ENCODE measurements around the gene VTI1B. TPM values are rescaled to one million over a fixed set of nuclear protein-coding genes. Genes with fewer than 3 reads are reported as not detected.

VTI1B gene
- total RNA-seq (2022) (102 and 117 TPM in 2 replicates), Bru-seq, nascent RNA (percentile 81 among the genes with signal in this experiment), BruChase-seq, experiment 1, labeled RNA remaining after a 2-hour chase (percentile 90 among the genes with signal in this experiment), BruChase-seq, experiment 2, labeled RNA remaining after a 6-hour chase (percentile 96 among the genes with signal in this experiment)
- long read RNA-seq, full-length matches to known transcripts, result 136 of 152 reads
- long read RNA-seq, partial matches to known transcripts, result 2 of 152 reads
- long read RNA-seq, other reads (novel, unspliced or antisense), result 14 of 152 reads

- Mint-ChIP-seq H3K27ac (ENCODE audit: unreplicated experiment) (peak within 1 kb of the TSS; percentile 85), H3K27me3 (ENCODE audit: insufficient read depth, unreplicated experiment) (no peaks in the 10 kb centered on the region), H3K4me1 (ENCODE audit: low read depth, unreplicated experiment) (peaks cover 15% of the 10 kb centered on the region), H3K9me3 (ENCODE audit: unreplicated experiment) (no peaks in the 10 kb centered on the region), H3K36me3 (ENCODE audit: insufficient read depth, unreplicated experiment) (peaks cover 33% of the 10 kb centered on the region), H3K4me3 (ENCODE audit: unreplicated experiment) (peak within 1 kb of the TSS; percentile 91)
- TF ChIP-seq, protein P1, sequence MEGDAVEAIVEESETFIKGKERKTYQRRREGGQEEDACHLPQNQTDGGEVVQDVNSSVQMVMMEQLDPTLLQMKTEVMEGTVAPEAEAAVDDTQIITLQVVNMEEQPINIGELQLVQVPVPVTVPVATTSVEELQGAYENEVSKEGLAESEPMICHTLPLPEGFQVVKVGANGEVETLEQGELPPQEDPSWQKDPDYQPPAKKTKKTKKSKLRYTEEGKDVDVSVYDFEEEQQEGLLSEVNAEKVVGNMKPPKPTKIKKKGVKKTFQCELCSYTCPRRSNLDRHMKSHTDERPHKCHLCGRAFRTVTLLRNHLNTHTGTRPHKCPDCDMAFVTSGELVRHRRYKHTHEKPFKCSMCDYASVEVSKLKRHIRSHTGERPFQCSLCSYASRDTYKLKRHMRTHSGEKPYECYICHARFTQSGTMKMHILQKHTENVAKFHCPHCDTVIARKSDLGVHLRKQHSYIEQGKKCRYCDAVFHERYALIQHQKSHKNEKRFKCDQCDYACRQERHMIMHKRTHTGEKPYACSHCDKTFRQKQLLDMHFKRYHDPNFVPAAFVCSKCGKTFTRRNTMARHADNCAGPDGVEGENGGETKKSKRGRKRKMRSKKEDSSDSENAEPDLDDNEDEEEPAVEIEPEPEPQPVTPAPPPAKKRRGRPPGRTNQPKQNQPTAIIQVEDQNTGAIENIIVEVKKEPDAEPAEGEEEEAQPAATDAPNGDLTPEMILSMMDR (IDR thresholded peaks at IDR 0.05; ENCODE audit: insufficient read depth in 1 of 2, low read depth in 1 of 2, low read length in 1 of 2, severe bottlenecking in 1 of 2, unreplicated experiment in 1 of 2), result peak in 1 of 2 experiments; percentile 40
- DNase-seq, result peak; percentile 82 to 88
- ChIA-PET POLR2A (interaction anchor here (1.0 to 1.5 kb wide), 2 partner anchors 21 to 92 kb away, joined by 4 read pairs; partner anchors contain the start of gene RDH11), CTCF (interaction anchor here (0.6 to 2.2 kb wide), 7 partner anchors 21 to 94 kb away, joined by 3 to 8 read pairs (median 5); partner anchors contain the start of genes PIGH and RDH11)
- H3K27me3 ChIP-seq (replicated peaks; ENCODE audit: control insufficient read depth, insufficient read depth, low read length), result no peaks in the 10 kb centered on the region
- no peaks in the 10 kb centered on the region; the same call in 1 of the 2 replicates for H3K4me1 ChIP-seq
- peak within 1 kb of the TSS; percentile 96 for H3K4me3 ChIP-seq (ENCODE audit: low read depth, low read length)
- intact Hi-C loops (cut with micrococcal nuclease; ENCODE audit: unreplicated experiment), result loop anchor here (1.0 to 2.0 kb wide), 3 partner anchors 21 to 92 kb away; partner anchors contain the start of genes ARG2 and RDH11
- no peaks in the 10 kb centered on the region for H3K36me3 ChIP-seq (ENCODE audit: control insufficient read depth, insufficient read depth, low read length)
- BruUV-seq (replicated peaks), result no TSS peak
- H3K9me3 ChIP-seq, result no peaks in the 10 kb centered on the region
These were observed at the start of gene VTI1B for GRCh38 chr14:67674480-67675218. VTI1B (minus strand) TSS chr14:67674632; CDS start chr14:67674489, 143 bp downstream.

DNA sequence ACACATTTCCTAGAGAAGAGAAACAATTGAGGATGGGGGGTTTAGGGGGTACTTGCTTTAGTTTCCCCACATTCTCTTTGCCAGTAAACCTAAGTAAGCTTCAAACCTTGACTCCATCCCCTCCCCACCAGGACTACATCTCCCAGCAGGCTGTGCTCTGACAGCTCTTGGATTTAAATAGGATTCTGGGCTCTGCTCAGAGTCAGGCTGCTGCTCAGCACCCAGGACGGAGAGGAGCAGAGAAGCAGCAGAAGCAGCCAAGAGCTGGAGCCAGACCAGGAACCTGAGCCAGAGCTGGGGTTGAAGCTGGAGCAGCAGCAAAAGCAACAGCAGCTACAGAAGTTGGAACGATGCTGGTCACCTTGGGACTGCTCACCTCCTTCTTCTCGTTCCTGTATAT, 47.9 kb upstream of the VTI1B start:
- Histone ChIP-seq H3K4me3 (ENCODE audit: low read depth, low read length) (peak overlapping the region; percentile 19; the same call in 1 of the 2 replicates), H3K9me3 (no peaks in the 10 kb centered on the region), H3K27me3 (replicated peaks; ENCODE audit: control insufficient read depth, insufficient read depth, low read length) (no peaks in the 10 kb centered on the region; the same call in 1 of the 2 replicates), H3K36me3 (ENCODE audit: control insufficient read depth, insufficient read depth, low read length) (no peaks in the 10 kb centered on the region; the same call in 1 of the 2 replicates), H3K4me1 (no peaks in the 10 kb centered on the region)
- intact Hi-C loops (cut with micrococcal nuclease; ENCODE audit: unreplicated experiment), result no loop called here
- Mint-ChIP-seq H3K36me3 (ENCODE audit: insufficient read depth, unreplicated experiment) (no peaks in the 10 kb centered on the region), H3K4me3 (ENCODE audit: unreplicated experiment) (no peak overlapping the region), H3K27me3 (ENCODE audit: insufficient read depth, unreplicated experiment) (no peaks in the 10 kb centered on the region), H3K4me1 (ENCODE audit: low read depth, unreplicated experiment) (peaks cover 6% of the 10 kb centered on the region), H3K27ac (ENCODE audit: unreplicated experiment) (no peak overlapping the region), H3K9me3 (ENCODE audit: unreplicated experiment) (no peaks in the 10 kb centered on the region)
- no peak for DNase-seq
- ChIA-PET CTCF (interaction anchor here (0.7 kb wide), 1 partner anchor 18 kb away, joined by 4 read pairs; no protein-coding TSS in a partner anchor), POLR2A (no interaction called here)
- no TSS peak for BruUV-seq (replicated peaks)
- TF ChIP-seq, protein P1 (IDR thresholded peaks at IDR 0.05; ENCODE audit: insufficient read depth in 1 of 2, low read depth in 1 of 2, low read length in 1 of 2, severe bottlenecking in 1 of 2, unreplicated experiment in 1 of 2), result no peak

- peaks cover 10% of the 10 kb centered on the region for H3K4me1 Mint-ChIP-seq (ENCODE audit: low read depth, unreplicated experiment)
- BruUV-seq (replicated peaks), result no TSS peak
- CTCF ChIA-PET, result interaction anchor here (0.7 kb wide), 1 partner anchor 17 kb away, joined by 4 read pairs; no protein-coding TSS in a partner anchor
- intact Hi-C loops (cut with micrococcal nuclease; ENCODE audit: unreplicated experiment), result no loop called here
- Histone ChIP-seq H3K4me1 (no peaks in the 10 kb centered on the region), H3K27me3 (replicated peaks; ENCODE audit: control insufficient read depth, insufficient read depth, low read length) (no peaks in the 10 kb centered on the region; the same call in 1 of the 2 replicates), H3K9me3 (no peaks in the 10 kb centered on the region), H3K36me3 (ENCODE audit: control insufficient read depth, insufficient read depth, low read length) (no peaks in the 10 kb centered on the region; the same call in 1 of the 2 replicates), H3K4me3 (ENCODE audit: low read depth, low read length) (no peak overlapping the region)
- H3K27ac Mint-ChIP-seq (ENCODE audit: unreplicated experiment), result no peak overlapping the region
- TF ChIP-seq, protein P1 (IDR thresholded peaks at IDR 0.05; ENCODE audit: insufficient read depth in 1 of 2, low read depth in 1 of 2, low read length in 1 of 2, severe bottlenecking in 1 of 2, unreplicated experiment in 1 of 2), result no peak
- H3K27me3 Mint-ChIP-seq (ENCODE audit: insufficient read depth, unreplicated experiment), result no peaks in the 10 kb centered on the region
- no peaks in the 10 kb centered on the region for H3K36me3 Mint-ChIP-seq (ENCODE audit: insufficient read depth, unreplicated experiment)
- DNase-seq, result no peak
- no peaks in the 10 kb centered on the region for H3K9me3 Mint-ChIP-seq (ENCODE audit: unreplicated experiment)
- POLR2A ChIA-PET, result no interaction called here
- H3K4me3 Mint-ChIP-seq (ENCODE audit: unreplicated experiment), result no peak overlapping the region
These were observed 47.4 kb upstream of the VTI1B start for GRCh38 chr14:67721875-67722274.
